NCI-H526 treated with DMSO at 0.1 percent for 48 hours (cell line): ENCODE measurements around the gene FGA.
"Not testable (repeated sequence)": the region's sequence is repeated elsewhere in the genome, so short reads cannot be mapped to it uniquely, and the experiment has no call there.

Source experiments
- DNase-seq: peaks from one replicate; lab custom pipeline; 2025; lab: John Stamatoyannopoulos, UW

FGA gene

GRCh38 chr4:154606728-154607723 lies 16.5 kb upstream of the FGA start:
- DNase-seq = no peak

GRCh38 chr4:154604696-154605200 lies 14.2 kb upstream of the FGA start:
- no peak for DNase-seq

- no peak for DNase-seq
Observed at GRCh38 chr4:154603033-154603943, 12.7 kb upstream of the FGA start.

GRCh38 chr4:154602404-154603020 lies 12.0 kb upstream of the FGA start:
- DNase-seq = no peak

- no peak for DNase-seq
Observed at GRCh38 chr4:154597798-154598774, 7.5 kb upstream of the FGA start.

GRCh38 chr4:154597281-154597680 lies 6.7 kb upstream of the FGA start:
- DNase-seq = not testable (repeated sequence)

- no peak for DNase-seq
Observed at GRCh38 chr4:154595807-154596206, 5.3 kb upstream of the FGA start.

GRCh38 chr4:154594343-154594742 lies 3.8 kb upstream of the FGA start:
- not testable (repeated sequence) for DNase-seq

GRCh38 chr4:154593868-154594267 lies 3.3 kb upstream of the FGA start:
- DNase-seq = peak; percentile 24

GRCh38 chr4:154591890-154592289 lies 1.3 kb upstream of the FGA start:
- DNase-seq = no peak

- DNase-seq = no peak
Observed at GRCh38 chr4:154589296-154590197, 995 bp downstream of the FGA start.

- DNase-seq = no peak
Observed at GRCh38 chr4:154588198-154588597, 2.3 kb downstream of the FGA start.

- DNase-seq = no peak
Observed at GRCh38 chr4:154586296-154587033, 4.1 kb downstream of the FGA start.

GRCh38 chr4:154585369-154586018 lies 5.0 kb downstream of the FGA start:
- no peak for DNase-seq

GRCh38 chr4:154584259-154584658 lies 6.3 kb downstream of the FGA start:
- DNase-seq = no peak

- no peak for DNase-seq
Observed at GRCh38 chr4:154583677-154584076, 6.9 kb downstream of the FGA start.

GRCh38 chr4:154583230-154583629 lies 7.3 kb downstream of the FGA start:
- no peak for DNase-seq

GRCh38 chr4:154582723-154583122 lies 7.8 kb downstream of the FGA start:
- DNase-seq = no peak
